ENCODE measurements around the gene DPF3. TPM values are rescaled to one million over a fixed set of nuclear protein-coding genes. Genes with fewer than 3 reads are reported as not detected.

Gene DPF3
- total RNA-seq, 4 donors from 2014 or later: 0.39 to 3.4 (median 1.6) TPM

DNA sequence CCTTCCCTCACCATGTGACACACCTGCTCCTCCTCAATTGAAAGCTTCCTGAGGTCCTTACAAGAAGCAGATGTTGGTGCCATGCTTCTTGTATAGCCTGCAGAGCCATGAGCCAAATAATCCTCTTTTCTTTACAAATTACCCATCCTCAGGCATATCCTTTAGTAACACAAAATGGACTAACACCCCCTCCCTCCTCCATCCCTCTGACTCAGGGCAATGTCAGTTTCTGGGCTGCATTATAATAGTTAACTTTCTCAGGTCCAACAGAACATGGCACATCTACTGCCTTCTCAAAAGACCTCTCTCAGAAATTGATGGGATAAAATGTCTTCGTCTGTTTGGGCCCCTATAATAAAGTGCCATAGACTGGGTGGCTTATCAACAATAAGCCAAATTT, 287.0 kb downstream of the DPF3 start:
- Histone ChIP-seq H3K4me3 (no peak overlapping the region), H3K36me3 (no peaks in the 10 kb centered on the region), H3K27me3 (no peaks in the 10 kb centered on the region), H3K27ac (no peak overlapping the region), H3K4me1 (no peaks in the 10 kb centered on the region), H3K9me3 (no peaks in the 10 kb centered on the region)
- whole genome bisulfite sequencing: 100% methylated on average over 1 of the region's 1 CpG
- no peak for DNase-seq (ENCODE audit: low spot score in 2 of 2)
- TF ChIP-seq POLR2A (IDR thresholded peaks at IDR 0.05): no peak
- no peak for TF ChIP-seq EP300 (IDR thresholded peaks at IDR 0.05)
- TF ChIP-seq, protein P1, sequence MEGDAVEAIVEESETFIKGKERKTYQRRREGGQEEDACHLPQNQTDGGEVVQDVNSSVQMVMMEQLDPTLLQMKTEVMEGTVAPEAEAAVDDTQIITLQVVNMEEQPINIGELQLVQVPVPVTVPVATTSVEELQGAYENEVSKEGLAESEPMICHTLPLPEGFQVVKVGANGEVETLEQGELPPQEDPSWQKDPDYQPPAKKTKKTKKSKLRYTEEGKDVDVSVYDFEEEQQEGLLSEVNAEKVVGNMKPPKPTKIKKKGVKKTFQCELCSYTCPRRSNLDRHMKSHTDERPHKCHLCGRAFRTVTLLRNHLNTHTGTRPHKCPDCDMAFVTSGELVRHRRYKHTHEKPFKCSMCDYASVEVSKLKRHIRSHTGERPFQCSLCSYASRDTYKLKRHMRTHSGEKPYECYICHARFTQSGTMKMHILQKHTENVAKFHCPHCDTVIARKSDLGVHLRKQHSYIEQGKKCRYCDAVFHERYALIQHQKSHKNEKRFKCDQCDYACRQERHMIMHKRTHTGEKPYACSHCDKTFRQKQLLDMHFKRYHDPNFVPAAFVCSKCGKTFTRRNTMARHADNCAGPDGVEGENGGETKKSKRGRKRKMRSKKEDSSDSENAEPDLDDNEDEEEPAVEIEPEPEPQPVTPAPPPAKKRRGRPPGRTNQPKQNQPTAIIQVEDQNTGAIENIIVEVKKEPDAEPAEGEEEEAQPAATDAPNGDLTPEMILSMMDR (IDR thresholded peaks at IDR 0.05): no peak
- no peak for TF ChIP-seq POLR2AphosphoS5 (IDR thresholded peaks at IDR 0.05)

DNA sequence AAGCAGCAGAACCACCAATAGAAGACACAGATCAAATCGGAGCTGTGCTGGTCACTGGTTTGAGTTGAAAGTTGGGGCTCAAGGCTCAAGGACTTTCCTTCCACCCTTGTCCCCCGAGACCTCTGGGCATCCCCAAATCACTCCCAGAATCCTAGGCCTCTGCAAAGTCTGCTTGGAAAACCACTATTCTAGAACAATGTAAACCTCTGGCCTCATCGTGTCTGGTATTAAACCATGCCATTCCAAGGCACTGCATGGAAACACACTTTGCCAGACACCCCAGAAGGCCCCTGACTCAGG, 288.0 kb downstream of the DPF3 start:
- Histone ChIP-seq H3K9me3 (no peaks in the 10 kb centered on the region), H3K4me3 (no peak overlapping the region), H3K36me3 (no peaks in the 10 kb centered on the region), H3K27me3 (no peaks in the 10 kb centered on the region), H3K4me1 (no peaks in the 10 kb centered on the region), H3K27ac (no peak overlapping the region)
- 100% methylated on average over 3 of the region's 3 CpGs for WGBS
- TF ChIP-seq EP300 (IDR thresholded peaks at IDR 0.05): no peak
- TF ChIP-seq POLR2AphosphoS5 (IDR thresholded peaks at IDR 0.05): no peak
- TF ChIP-seq, protein P1 (IDR thresholded peaks at IDR 0.05): no peak
- no peak for TF ChIP-seq POLR2A (IDR thresholded peaks at IDR 0.05)
- DNase-seq (ENCODE audit: low spot score in 2 of 2): peak in 1 of 2 donors; percentile 43

DNA sequence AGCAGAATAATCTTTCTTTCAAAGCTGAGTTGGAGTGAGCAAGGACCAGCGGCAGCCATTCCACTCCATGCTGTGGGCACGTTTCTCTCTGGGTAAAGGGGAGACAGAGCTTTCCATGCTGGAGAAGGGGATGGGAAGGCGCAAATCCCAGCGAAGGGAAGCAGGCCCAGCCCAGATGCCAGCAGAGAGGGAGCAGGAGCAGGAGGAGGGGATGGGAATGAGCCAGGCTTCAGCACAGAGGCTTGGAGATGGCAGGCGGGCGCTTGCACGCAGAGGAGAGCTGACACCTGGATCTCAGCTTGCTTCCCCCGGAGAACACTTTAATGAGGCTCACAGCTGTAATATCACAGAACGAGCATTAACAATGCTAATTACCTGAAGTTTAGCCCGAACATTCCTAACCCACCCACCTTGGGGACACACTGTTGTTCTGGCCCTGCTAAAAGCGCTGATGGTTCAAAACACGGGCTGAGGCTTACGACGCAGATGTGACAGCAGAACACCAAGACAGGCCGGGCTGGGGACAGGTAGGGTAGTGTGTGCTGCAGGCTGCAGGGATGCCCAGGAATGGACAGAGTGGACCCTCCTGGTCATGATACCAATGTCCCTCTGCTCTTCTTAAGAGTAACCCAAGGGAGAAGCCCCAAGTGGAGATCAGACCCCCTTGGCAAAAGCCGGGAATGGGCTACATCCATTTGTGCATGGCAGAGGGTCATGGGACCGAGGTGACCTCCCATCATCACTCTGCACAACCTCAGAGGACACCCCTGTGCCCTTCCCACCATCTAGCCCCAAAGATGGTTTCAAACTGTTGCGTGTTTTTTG, 288.6 kb downstream of the DPF3 start:
- Histone ChIP-seq H3K36me3 (no peaks in the 10 kb centered on the region), H3K4me3 (no peak overlapping the region), H3K27me3 (no peaks in the 10 kb centered on the region), H3K27ac (no peak overlapping the region), H3K9me3 (no peaks in the 10 kb centered on the region), H3K4me1 (no peaks in the 10 kb centered on the region)
- TF ChIP-seq EP300 (IDR thresholded peaks at IDR 0.05) (no peak), POLR2AphosphoS5 (IDR thresholded peaks at IDR 0.05) (no peak), POLR2A (IDR thresholded peaks at IDR 0.05) (no peak)
- TF ChIP-seq, protein P1 (IDR thresholded peaks at IDR 0.05): no peak
- DNase-seq (ENCODE audit: low spot score in 2 of 2): no peak
- 81% methylated on average over 18 of the region's 18 CpGs for WGBS

DNA sequence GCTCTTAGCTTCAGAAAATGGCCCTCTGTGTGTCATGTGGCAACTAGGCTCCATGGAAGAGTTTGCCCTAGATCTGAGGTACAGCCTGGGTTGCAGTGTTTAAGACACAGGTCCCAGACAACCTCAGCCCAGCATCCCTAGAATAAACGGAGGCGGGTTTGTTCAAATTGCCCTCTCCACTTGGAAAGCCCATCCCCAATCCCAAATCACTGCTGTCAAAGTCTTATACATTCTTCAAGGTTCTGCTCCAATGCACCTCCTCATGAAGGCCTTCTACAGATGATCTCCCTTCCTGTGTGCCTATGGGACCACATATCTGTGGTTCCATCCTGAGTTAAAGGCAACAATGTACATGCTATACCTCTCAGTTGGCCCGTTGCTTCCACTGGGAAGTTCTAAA, 289.8 kb downstream of the DPF3 start:
- H3K27ac ChIP-seq: no peak overlapping the region
- H3K4me1 ChIP-seq: no peaks in the 10 kb centered on the region
- TF ChIP-seq POLR2AphosphoS5 (IDR thresholded peaks at IDR 0.05): no peak
- TF ChIP-seq, protein P1 (IDR thresholded peaks at IDR 0.05): no peak
- TF ChIP-seq EP300 (IDR thresholded peaks at IDR 0.05): no peak
- no peak for TF ChIP-seq POLR2A (IDR thresholded peaks at IDR 0.05)
- H3K36me3 ChIP-seq: no peaks in the 10 kb centered on the region
- H3K27me3 ChIP-seq: no peaks in the 10 kb centered on the region
- 91% methylated on average over 3 of the region's 3 CpGs for WGBS
- no peak for DNase-seq (ENCODE audit: low spot score in 2 of 2)
- H3K9me3 ChIP-seq: no peaks in the 10 kb centered on the region
- no peak overlapping the region for H3K4me3 ChIP-seq

DNA sequence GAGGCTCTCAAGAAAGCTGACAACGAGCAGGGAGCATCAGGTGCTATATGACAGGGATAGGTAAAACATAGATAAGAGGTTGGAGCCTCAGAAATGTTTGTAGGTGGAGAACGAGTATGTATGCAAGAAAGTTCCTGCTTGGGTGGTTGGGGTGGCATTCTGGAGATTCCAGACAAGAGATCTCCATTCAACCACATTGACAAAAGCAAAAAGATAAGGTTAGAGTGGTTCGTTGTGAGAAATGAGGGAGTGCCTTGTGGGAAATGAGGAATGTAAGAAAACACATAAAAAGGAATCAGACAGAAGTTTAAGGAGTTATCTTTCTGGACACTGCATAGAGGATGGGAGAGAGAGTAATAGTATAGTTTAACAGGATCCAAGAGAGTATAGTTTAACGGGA, 290.3 kb downstream of the DPF3 start:
- H3K9me3 ChIP-seq: no peaks in the 10 kb centered on the region
- no peak for TF ChIP-seq POLR2A (IDR thresholded peaks at IDR 0.05)
- no peak for TF ChIP-seq POLR2AphosphoS5 (IDR thresholded peaks at IDR 0.05)
- TF ChIP-seq, protein P1 (IDR thresholded peaks at IDR 0.05): no peak
- no peak for TF ChIP-seq EP300 (IDR thresholded peaks at IDR 0.05)
- no peak overlapping the region for H3K27ac ChIP-seq
- H3K4me1 ChIP-seq: no peaks in the 10 kb centered on the region
- H3K4me3 ChIP-seq: no peak overlapping the region
- DNase-seq (ENCODE audit: low spot score in 2 of 2): no peak
- 74% methylated on average over 4 of the region's 4 CpGs for WGBS
- H3K36me3 ChIP-seq: no peaks in the 10 kb centered on the region
- no peaks in the 10 kb centered on the region for H3K27me3 ChIP-seq

Data from suprapubic skin (tissue), 4 donors.